HCT116 (cell line): ENCODE results near the gene LRRC4B. TPM values are rescaled to one million over a fixed set of nuclear protein-coding genes. Genes with fewer than 3 reads are reported as not detected.

Source experiments
- ATAC-seq: fragments of 200-7000 bp; cut with Tn5 transposase; 2 replicates; pipeline ENCODE4 v1.9.1; 2020; ENCODE audit warnings: mild to moderate bottlenecking, moderate library complexity
- BruUV-seq: library from RNA; stranded (reverse); fragments of 400-500 nt; replicated peaks from 2 replicates; lab custom pipeline; 2021; lab: Mats Ljungman, UMichigan
- CTCF ChIA-PET: fragments of 300-600 bp; sonication (Branson Sonifier 250); formaldehyde crosslinking; loops from one replicate; lab custom pipeline; 2021; ENCODE audit warnings: antibody characterized with exemption; lab: Charles Lee
- POLR2A ChIA-PET: fragments of 300-600, 350-600 bp; sonication (Branson Sonifier 250); formaldehyde crosslinking; loops from one replicate; lab custom pipeline; 2021; ENCODE audit warnings: antibody characterized with exemption; lab: Charles Lee
- RAD21 ChIA-PET, 2 experiments: fragments of 300-600 bp; sonication (Branson Sonifier 250); formaldehyde crosslinking; loops; one replicate each; lab custom pipeline; 2023; ENCODE audit warnings: low total read pairs in 2 of 2; ENCODE audit not compliant: uncharacterized antibody in 2 of 2, unreplicated experiment in 2 of 2, low non-redundant PET in 1 of 2; lab: Charles Lee
- DNase-seq: peaks from one replicate; pipeline ENCODE4 v3.0.0-alpha.2; 2010; ENCODE audit warnings: low read depth, low spot score
- H2AFZ ChIP-seq: fragments of 200-600 bp; shearing (Covaris generic), sonication (generic); 2 replicates; pipeline ENCODE4 v1.6.1; 2017; ENCODE audit warnings: low read depth, mixed run types, mixed read lengths, antibody characterized with exemption, low read length; ENCODE audit not compliant: poor library complexity, severe bottlenecking
- H3K27ac ChIP-seq: 2 replicates; pipeline ENCODE4 v1.5.1; 2012; ENCODE audit warnings: low read depth, low read length
- H3K27me3 ChIP-seq: fragments of 200-600 bp; sonication (generic); 2 replicates; pipeline ENCODE4 v1.6.1; 2016; ENCODE audit warnings: mixed run types, low read length, mixed read lengths; ENCODE audit not compliant: insufficient read depth
- H3K36me3 ChIP-seq, 2 experiments: fragments of 200-500 bp in 1 of 2; fragments of 200-600 bp in 1 of 2; sonication (Bioruptor generic) in 1 of 2; sonication (generic) in 1 of 2; 2 replicates each; pipeline versions ENCODE4 v1.5.1 to v1.6.1; 2014 to 2016; ENCODE audit warnings: low read length in 2 of 2, inconsistent platforms in 1 of 2, mixed read lengths in 1 of 2, mixed run types in 1 of 2; ENCODE audit not compliant: insufficient read depth in 2 of 2, control insufficient read depth in 1 of 2
- H3K4me1 ChIP-seq, 2 experiments: fragments of 200-600 bp in 1 of 2; sonication (generic) in 1 of 2; 2 replicates each; pipeline versions ENCODE4 v1.5.1 to v1.6.1; 2012 to 2017; ENCODE audit warnings: low read length in 2 of 2, inconsistent platforms in 1 of 2, mild to moderate bottlenecking in 1 of 2, mixed read lengths in 1 of 2, mixed run types in 1 of 2, moderate library complexity in 1 of 2; ENCODE audit not compliant: insufficient read depth in 2 of 2, control insufficient read depth in 1 of 2
- H3K4me2 ChIP-seq: fragments of 200-600 bp; sonication (generic); 2 replicates; pipeline ENCODE4 v1.6.1; 2017; ENCODE audit warnings: mixed run types, low read length, mixed read lengths
- H3K4me3 ChIP-seq, 2 experiments: fragments of 200-600 bp in 1 of 2; sonication (generic) in 1 of 2; replicated peaks in 1 of 2; 2 replicates each; pipeline ENCODE4 v1.5.1; 2011 to 2016; ENCODE audit warnings: low read length in 2 of 2, control low read depth in 1 of 2, low read depth in 1 of 2, mild to moderate bottlenecking in 1 of 2, mixed read lengths in 1 of 2, mixed run types in 1 of 2
- H3K79me2 ChIP-seq: fragments of 200-600 bp; sonication (generic); 2 replicates; pipeline ENCODE4 v1.6.1; 2017; ENCODE audit warnings: mild to moderate bottlenecking, mixed run types, low read length, moderate library complexity, mixed read lengths; ENCODE audit not compliant: insufficient read depth
- H3K9ac ChIP-seq: fragments of 200-600 bp; sonication (generic); 2 replicates; pipeline ENCODE4 v1.6.1; 2016; ENCODE audit warnings: low read length, mixed read lengths
- H3K9me2 ChIP-seq: fragments of 200-600 bp; sonication (generic), shearing (Covaris generic); 2 replicates; pipeline ENCODE4 v1.6.1; 2017; ENCODE audit warnings: mixed run types, mild to moderate bottlenecking, moderate library complexity; ENCODE audit not compliant: insufficient read depth
- H3K9me3 ChIP-seq, 2 experiments: fragments of 200-500 bp in 1 of 2; fragments of 200-600 bp in 1 of 2; sonication (Bioruptor generic) in 1 of 2; sonication (generic) in 1 of 2; 2 replicates each; pipeline ENCODE4 v1.6.1; 2014 to 2017; ENCODE audit warnings: low read length in 2 of 2, mixed read lengths in 2 of 2, inconsistent platforms in 1 of 2, low read depth in 1 of 2, mild to moderate bottlenecking in 1 of 2, mixed run types in 1 of 2, moderate library complexity in 1 of 2; ENCODE audit not compliant: control insufficient read depth in 1 of 2, insufficient read depth in 1 of 2
- H4K20me1 ChIP-seq: fragments of 200-600 bp; sonication (generic), shearing (Covaris generic); 2 replicates; pipeline ENCODE4 v1.6.1; 2017; ENCODE audit warnings: mixed run types, mild to moderate bottlenecking, moderate library complexity; ENCODE audit not compliant: insufficient read depth
- CBX3 ChIP-seq: IDR thresholded peaks from 2 replicates; pipeline ENCODE4 v1.6.1; 2012; ENCODE audit warnings: low read depth
- CEBPB ChIP-seq: IDR thresholded peaks from 2 replicates; pipeline ENCODE4 v1.6.1; 2012; ENCODE audit warnings: low read depth
- EGR1 ChIP-seq: IDR thresholded peaks from 2 replicates; pipeline ENCODE4 v1.6.1; 2012; ENCODE audit warnings: low read depth
- ELF1 ChIP-seq: IDR thresholded peaks from 2 replicates; pipeline ENCODE4 v1.6.1; 2012; ENCODE audit warnings: low read depth, borderline replicate concordance
- FOSL1 ChIP-seq: IDR thresholded peaks from 2 replicates; pipeline ENCODE4 v1.6.1; 2012; ENCODE audit warnings: low read depth
- POLR2A ChIP-seq: IDR thresholded peaks from 2 replicates; pipeline ENCODE4 v1.7.0; 2011; ENCODE audit warnings: borderline replicate concordance; ENCODE audit not compliant: insufficient read depth, insufficient read length; ENCODE audit errors: extremely low read depth
- POLR2AphosphoS5 ChIP-seq: IDR thresholded peaks from 2 replicates; pipeline ENCODE4 v1.6.1; 2011; ENCODE audit warnings: mild to moderate bottlenecking, low read depth, low read length, moderate library complexity
- RAD21 ChIP-seq: IDR thresholded peaks from 2 replicates; pipeline ENCODE4 v1.6.1; 2012; ENCODE audit warnings: low read depth, mild to moderate bottlenecking
- SIN3A ChIP-seq: IDR thresholded peaks from 2 replicates; pipeline ENCODE4 v1.6.1; 2012; ENCODE audit warnings: low read depth
- SP1 ChIP-seq: IDR thresholded peaks from 2 replicates; pipeline ENCODE4 v1.6.1; 2012; ENCODE audit warnings: low read depth
- SRF ChIP-seq: IDR thresholded peaks from 2 replicates; pipeline ENCODE4 v1.6.1; 2012; ENCODE audit warnings: low read depth
- TCF7L2 ChIP-seq: IDR thresholded peaks from 2 replicates; pipeline ENCODE4 v1.7.0; 2011; ENCODE audit warnings: borderline replicate concordance, inconsistent platforms; ENCODE audit not compliant: insufficient read depth, insufficient read length; ENCODE audit errors: extremely low read depth
- YY1 ChIP-seq: IDR thresholded peaks from 2 replicates; pipeline ENCODE4 v1.6.1; 2011; ENCODE audit warnings: low read length, low read depth, moderate library complexity, mild to moderate bottlenecking; ENCODE audit not compliant: insufficient replicate concordance; ENCODE audit errors: extremely low read depth
- ZNF274 ChIP-seq: fragments of 200-500 bp; sonication (Bioruptor generic); IDR thresholded peaks from 2 replicates; pipeline ENCODE4 v1.6.1; 2014; ENCODE audit warnings: mild to moderate bottlenecking, low read depth, low read length, inconsistent platforms
- intact Hi-C: fragments of 100-400 bp; cut with micrococcal nuclease; formaldehyde crosslinking; loops from 2 replicates; pipeline ENCODE4 v1.10.0; 2022
- total RNA-seq: library from RNA; stranded (reverse); gene quantifications from one replicate; pipeline ENCODE4 v1.2.1, GENCODE V29; 2021; ENCODE audit not compliant: unreplicated experiment
- TF ChIP-seq, protein P1 (sequence below), 3 experiments: fragments of 200-600 bp in 1 of 3; sonication (generic) in 1 of 3; IDR thresholded peaks in 2 of 3; conservative IDR thresholded peaks in 1 of 3; 2 replicates each; pipeline ENCODE4 v1.5.1; 2012 to 2017; ENCODE audit warnings: low read depth in 2 of 3, low read length in 2 of 3, antibody characterized with exemption in 1 of 3, borderline replicate concordance in 1 of 3, control low read depth in 1 of 3, mild to moderate bottlenecking in 1 of 3, mixed read lengths in 1 of 3, mixed run types in 1 of 3, moderate library complexity in 1 of 3; ENCODE audit not compliant: insufficient read depth in 1 of 3
- TF ChIP-seq, protein P2 (sequence below): IDR thresholded peaks from 2 replicates; pipeline ENCODE4 v1.6.1; 2011; ENCODE audit warnings: mild to moderate bottlenecking, low read length, moderate library complexity; ENCODE audit not compliant: insufficient replicate concordance; ENCODE audit errors: extremely low read depth

The LRRC4B gene
- total RNA-seq, 1 experiment from 2014 or later, result 0.89 TPM

DNA sequence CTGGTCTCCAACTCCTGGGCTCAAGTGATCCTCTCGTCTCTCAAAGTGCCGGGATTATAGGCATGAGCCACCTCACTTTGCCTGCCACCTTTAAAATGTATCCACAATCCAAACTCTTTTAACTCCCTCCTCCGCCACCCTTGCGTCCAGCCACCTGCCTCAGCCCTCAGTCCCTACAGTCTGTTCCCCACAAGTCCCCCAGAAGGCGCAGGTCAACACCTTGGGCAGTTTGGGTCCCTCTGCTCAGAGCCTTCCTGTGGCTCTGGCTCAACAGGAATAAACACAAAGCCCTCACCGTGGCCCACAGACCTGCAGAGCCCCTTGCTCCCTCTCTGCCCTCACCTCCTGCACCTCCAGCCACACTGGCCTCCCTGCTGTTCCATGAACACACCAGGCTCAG is 99.4 kb downstream of the LRRC4B start:
- intact Hi-C loops, result no loop called here
- CTCF ChIA-PET, result no interaction called here
- Histone ChIP-seq H4K20me1 (no peaks in the 10 kb centered on the region), H3K4me3 (no peak overlapping the region), H3K9me2 (no peaks in the 10 kb centered on the region), H3K4me2 (no peak overlapping the region), H3K36me3 (no peaks in the 10 kb centered on the region), H3K27me3 (no peaks in the 10 kb centered on the region), H3K9ac (no peak overlapping the region), H3K27ac (no peak overlapping the region), H2AFZ (no peak overlapping the region), H3K79me2 (no peaks in the 10 kb centered on the region), H3K4me1 (peaks cover 12 to 22% of the 10 kb centered on the region in 2 experiments), H3K9me3 (no peaks in the 10 kb centered on the region)
- POLR2A ChIA-PET, result no interaction called here
- no peak for TF ChIP-seq YY1
- TF ChIP-seq, protein P1, sequence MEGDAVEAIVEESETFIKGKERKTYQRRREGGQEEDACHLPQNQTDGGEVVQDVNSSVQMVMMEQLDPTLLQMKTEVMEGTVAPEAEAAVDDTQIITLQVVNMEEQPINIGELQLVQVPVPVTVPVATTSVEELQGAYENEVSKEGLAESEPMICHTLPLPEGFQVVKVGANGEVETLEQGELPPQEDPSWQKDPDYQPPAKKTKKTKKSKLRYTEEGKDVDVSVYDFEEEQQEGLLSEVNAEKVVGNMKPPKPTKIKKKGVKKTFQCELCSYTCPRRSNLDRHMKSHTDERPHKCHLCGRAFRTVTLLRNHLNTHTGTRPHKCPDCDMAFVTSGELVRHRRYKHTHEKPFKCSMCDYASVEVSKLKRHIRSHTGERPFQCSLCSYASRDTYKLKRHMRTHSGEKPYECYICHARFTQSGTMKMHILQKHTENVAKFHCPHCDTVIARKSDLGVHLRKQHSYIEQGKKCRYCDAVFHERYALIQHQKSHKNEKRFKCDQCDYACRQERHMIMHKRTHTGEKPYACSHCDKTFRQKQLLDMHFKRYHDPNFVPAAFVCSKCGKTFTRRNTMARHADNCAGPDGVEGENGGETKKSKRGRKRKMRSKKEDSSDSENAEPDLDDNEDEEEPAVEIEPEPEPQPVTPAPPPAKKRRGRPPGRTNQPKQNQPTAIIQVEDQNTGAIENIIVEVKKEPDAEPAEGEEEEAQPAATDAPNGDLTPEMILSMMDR (IDR thresholded peaks at IDR 0.05 in 2 of 3, conservative IDR thresholded peaks at IDR 0.05 in 1 of 3; ENCODE audit: borderline replicate concordance in 1 of 3, insufficient read depth in 1 of 3, low read depth in 2 of 3, low read length in 2 of 3), result no peak
- no peak for TF ChIP-seq POLR2AphosphoS5
- no peak for TF ChIP-seq ZNF274
- no peak for TF ChIP-seq FOSL1
- TF ChIP-seq TCF7L2, result no peak
- no peak for TF ChIP-seq SIN3A
- no peak for TF ChIP-seq SRF
- no peak for TF ChIP-seq POLR2A
- TF ChIP-seq, protein P2, sequence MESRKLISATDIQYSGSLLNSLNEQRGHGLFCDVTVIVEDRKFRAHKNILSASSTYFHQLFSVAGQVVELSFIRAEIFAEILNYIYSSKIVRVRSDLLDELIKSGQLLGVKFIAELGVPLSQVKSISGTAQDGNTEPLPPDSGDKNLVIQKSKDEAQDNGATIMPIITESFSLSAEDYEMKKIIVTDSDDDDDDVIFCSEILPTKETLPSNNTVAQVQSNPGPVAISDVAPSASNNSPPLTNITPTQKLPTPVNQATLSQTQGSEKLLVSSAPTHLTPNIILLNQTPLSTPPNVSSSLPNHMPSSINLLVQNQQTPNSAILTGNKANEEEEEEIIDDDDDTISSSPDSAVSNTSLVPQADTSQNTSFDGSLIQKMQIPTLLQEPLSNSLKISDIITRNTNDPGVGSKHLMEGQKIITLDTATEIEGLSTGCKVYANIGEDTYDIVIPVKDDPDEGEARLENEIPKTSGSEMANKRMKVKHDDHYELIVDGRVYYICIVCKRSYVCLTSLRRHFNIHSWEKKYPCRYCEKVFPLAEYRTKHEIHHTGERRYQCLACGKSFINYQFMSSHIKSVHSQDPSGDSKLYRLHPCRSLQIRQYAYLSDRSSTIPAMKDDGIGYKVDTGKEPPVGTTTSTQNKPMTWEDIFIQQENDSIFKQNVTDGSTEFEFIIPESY, result no peak
- TF ChIP-seq SP1, result no peak
- TF ChIP-seq EGR1, result no peak
- no peak for TF ChIP-seq CBX3
- no peak for TF ChIP-seq CEBPB
- no peak for TF ChIP-seq RAD21
- TF ChIP-seq ELF1, result no peak
- DNase-seq (no peak), ATAC-seq (no peak)
- RAD21 ChIA-PET, result no interaction called here
- BruUV-seq, result no TSS peak
